Pancreas (tissue), 10 donors: ENCODE results near the gene GPNMB. TPM values are rescaled to one million over a fixed set of nuclear protein-coding genes. Genes with fewer than 3 reads are reported as not detected.

Experiments used
- ATAC-seq, 4 donors: fragments of 200-7000 bp; cut with Tn5 transposase; one replicate each; pipeline versions ENCODE4 v1.8.0 to v1.9.1; 2020; ENCODE audit warnings: mild to moderate bottlenecking in 4 of 4, moderate library complexity in 4 of 4
- DNase-seq, 6 donors: peaks; one replicate each; pipeline ENCODE4 v3.0.0-alpha.2; 2020
- FAIRE-seq: peaks from 2 replicates; lab custom pipeline; 2012; peaks lifted over from hg19 to GRCh38; lab: Jason Lieb, UNC
- H3K27ac ChIP-seq, 4 donors: fragments of 200-600 bp; sonication (generic); 1 replicate in 3 of 4; 2 replicates in 1 of 4; pipeline versions ENCODE4 v1.5.0 to v1.8.0; 2020
- H3K27me3 ChIP-seq, 4 donors: fragments of 200-600 bp; one replicate each; pipeline ENCODE4 v1.8.0; 2021
- H3K36me3 ChIP-seq, 3 donors: fragments of 200-600 bp; sonication (generic) in 1 of 3; one replicate each; pipeline versions ENCODE4 v1.5.0 to v1.8.0; 2020 to 2021
- H3K4me1 ChIP-seq, 3 donors: fragments of 200-600 bp; one replicate each; pipeline ENCODE4 v1.8.0; 2021
- H3K4me3 ChIP-seq, 4 donors: fragments of 200-600 bp; sonication (generic) in 2 of 4; one replicate each; pipeline versions ENCODE4 v1.5.0 to v1.8.0; 2020 to 2021
- H3K9me3 ChIP-seq, 4 donors: fragments of 200-600 bp; one replicate each; pipeline ENCODE4 v1.8.0; 2021
- WGBS, 2 donors: extraction: QIAGEN DNeasy Blood & Tissue Kit; methylation state at CpG; one replicate each; pipeline ENCODE4 v1.1.7; 2013; 5-methylcytosine and 5-hydroxymethylcytosine counted together
- intact Hi-C, 3 donors: fragments of 100-400 bp; cut with DNase I; formaldehyde crosslinking; loops; one replicate each; pipeline versions ENCODE4 v1.11.1 to v1.14.2; 2022
- polyA plus RNA-seq, 2 donors: library from polyadenylated mRNA; stranded (reverse); fragments of 200-250 nt; gene quantifications; one replicate each; pipeline ENCODE4 v1.2.3, GENCODE V29; 2013
- total RNA-seq, 6 donors: library from RNA; stranded (reverse); fragmentation: NEBNext Ultra II Directional in 4 of 6; extraction: Animal tissue kit (Norgen Biotek cat#: 25700) in 4 of 6; gene quantifications; one replicate each; pipeline versions ENCODE4 v1.2.1 to v1.2.4, GENCODE V29; 2021 to 2023
- TF ChIP-seq, protein P1 (sequence below), 4 donors: fragments of 200-600 bp; sonication (generic) in 3 of 4; IDR thresholded peaks; one replicate each; pipeline versions ENCODE4 v1.5.0 to v1.8.0; 2021; ENCODE audit warnings: antibody characterized with exemption in 4 of 4
- donor health status: healthy with polysubstance abuse.
- donor health status: DM: no; HTN: no; CAD: no; lungs with moderate emphysema.
- donor health status: DM: no; HTN: no; CAD: no.
- donor health status: control.
- donor health status: control.
- donor health status: Bipolar disorder and iron deficiency.
- donor health status: DM: yes; HTN: yes; CAD: no.
- donor health status: DM: no; HTN: no; CAD: no.
- donor health status: DM: no; HTN: no; CAD: no.
- donor health status: DM: yes; HTN: yes; CAD: no.

GPNMB gene
- total and polyA plus RNA-seq, 8 donors = 1.9 to 104 (median 5.0) TPM

DNA sequence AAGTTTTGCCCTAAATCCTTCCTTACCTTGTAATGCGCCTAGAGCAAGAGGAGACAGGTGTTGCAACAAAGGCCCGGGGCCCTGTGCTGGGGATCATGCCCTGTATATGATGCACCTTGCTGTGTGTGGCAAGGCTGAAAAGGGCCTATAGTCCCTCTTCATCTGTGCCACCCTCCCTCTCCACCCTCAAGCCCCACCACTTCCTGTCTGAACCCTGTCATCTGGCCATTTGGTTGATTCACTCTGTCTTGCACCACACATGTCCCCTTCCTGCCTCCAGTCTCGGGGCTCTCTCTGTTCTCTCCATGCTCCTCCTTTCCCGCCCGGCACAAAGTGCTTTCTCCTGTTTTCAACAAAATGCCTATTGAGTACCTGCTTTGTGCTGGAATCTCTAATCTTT lies 41.0 kb downstream of the GPNMB start:
- no peaks in the 10 kb centered on the region for H3K36me3 ChIP-seq
- DNase-seq (no peak), FAIRE-seq (no peak), ATAC-seq (no peak)
- TF ChIP-seq, protein P1, sequence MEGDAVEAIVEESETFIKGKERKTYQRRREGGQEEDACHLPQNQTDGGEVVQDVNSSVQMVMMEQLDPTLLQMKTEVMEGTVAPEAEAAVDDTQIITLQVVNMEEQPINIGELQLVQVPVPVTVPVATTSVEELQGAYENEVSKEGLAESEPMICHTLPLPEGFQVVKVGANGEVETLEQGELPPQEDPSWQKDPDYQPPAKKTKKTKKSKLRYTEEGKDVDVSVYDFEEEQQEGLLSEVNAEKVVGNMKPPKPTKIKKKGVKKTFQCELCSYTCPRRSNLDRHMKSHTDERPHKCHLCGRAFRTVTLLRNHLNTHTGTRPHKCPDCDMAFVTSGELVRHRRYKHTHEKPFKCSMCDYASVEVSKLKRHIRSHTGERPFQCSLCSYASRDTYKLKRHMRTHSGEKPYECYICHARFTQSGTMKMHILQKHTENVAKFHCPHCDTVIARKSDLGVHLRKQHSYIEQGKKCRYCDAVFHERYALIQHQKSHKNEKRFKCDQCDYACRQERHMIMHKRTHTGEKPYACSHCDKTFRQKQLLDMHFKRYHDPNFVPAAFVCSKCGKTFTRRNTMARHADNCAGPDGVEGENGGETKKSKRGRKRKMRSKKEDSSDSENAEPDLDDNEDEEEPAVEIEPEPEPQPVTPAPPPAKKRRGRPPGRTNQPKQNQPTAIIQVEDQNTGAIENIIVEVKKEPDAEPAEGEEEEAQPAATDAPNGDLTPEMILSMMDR (IDR thresholded peaks at IDR 0.05) = no peak
- no peaks in the 10 kb centered on the region for H3K27me3 ChIP-seq
- no peaks in the 10 kb centered on the region for H3K4me1 ChIP-seq
- H3K27ac ChIP-seq = no peak overlapping the region
- WGBS, 2 donors = 90 to 96% methylated on average over 5 of the region's 5 CpGs
- no peak overlapping the region for H3K4me3 ChIP-seq
- no peaks in the 10 kb centered on the region for H3K9me3 ChIP-seq
- intact Hi-C loops = no loop called here

DNA sequence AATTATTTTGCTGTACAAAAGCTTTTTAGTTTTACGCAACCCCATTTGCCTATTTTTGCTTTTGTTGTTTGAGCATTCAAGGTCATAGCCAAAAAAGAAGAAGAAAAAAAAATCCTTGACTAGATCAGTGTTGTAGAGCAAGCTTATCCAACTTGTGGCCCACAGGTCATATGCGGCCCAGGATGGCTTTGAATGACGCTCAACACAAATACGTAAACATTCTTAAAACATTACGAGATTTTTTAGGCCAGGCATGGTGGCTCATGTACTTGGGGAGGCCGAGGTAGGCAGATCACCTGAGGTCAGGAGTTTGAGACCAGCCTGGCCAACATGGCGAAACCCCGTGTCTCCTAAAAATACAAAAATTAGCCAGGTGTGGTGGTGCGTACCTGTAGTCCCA lies 44.4 kb downstream of the GPNMB start:
- 92 to 95% methylated on average over 9 of the region's 9 CpGs for WGBS, 2 donors
- FAIRE-seq = no peak

DNA sequence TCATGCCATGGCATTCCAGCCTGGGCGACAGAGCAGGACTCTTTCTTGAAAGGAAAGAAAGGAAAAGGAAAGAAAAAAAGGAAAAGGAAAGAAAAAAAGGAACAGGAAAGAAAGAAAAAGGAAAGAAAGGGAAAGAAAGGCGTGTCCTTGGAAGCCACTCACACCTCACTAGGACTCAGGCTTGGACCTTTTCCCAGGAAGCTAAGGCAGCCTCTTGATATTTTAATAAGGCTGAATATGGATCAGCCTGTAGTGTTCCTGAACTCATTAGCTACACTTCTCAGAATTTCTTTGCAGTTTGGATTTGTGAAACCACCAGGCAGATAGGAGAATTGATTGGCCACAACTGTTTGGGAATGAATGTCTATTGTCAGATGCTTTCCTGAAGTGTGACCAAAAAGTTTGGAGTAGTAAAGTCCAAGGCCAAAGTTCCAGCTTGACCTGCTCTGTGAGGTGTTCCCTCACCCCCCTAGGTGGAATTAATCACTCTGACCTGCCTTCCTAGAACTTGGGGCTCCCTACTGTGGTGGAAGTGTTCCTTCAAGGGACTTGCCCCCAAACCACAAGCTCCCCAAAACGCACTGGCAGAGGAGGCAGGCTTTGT lies 45.5 kb downstream of the GPNMB start:
- H3K9me3 ChIP-seq = no peaks in the 10 kb centered on the region
- TF ChIP-seq, protein P1 (IDR thresholded peaks at IDR 0.05) = no peak
- no peak overlapping the region for H3K4me3 ChIP-seq
- DNase-seq (no peak), FAIRE-seq (no peak), ATAC-seq (no peak)
- H3K4me1 ChIP-seq = no peaks in the 10 kb centered on the region
- no peak overlapping the region for H3K27ac ChIP-seq
- 70 to 78% methylated on average over 3 of the region's 3 CpGs for WGBS, 2 donors
- H3K36me3 ChIP-seq = no peaks in the 10 kb centered on the region
- intact Hi-C loops = no loop called here
- H3K27me3 ChIP-seq = no peaks in the 10 kb centered on the region

More for the DNA sequence above, 44.4 kb downstream of the GPNMB start:
- TF ChIP-seq, protein P1 (IDR thresholded peaks at IDR 0.05) = no peak
- intact Hi-C loops = no loop called here
- Histone ChIP-seq H3K4me1 (no peaks in the 10 kb centered on the region), H3K9me3 (no peaks in the 10 kb centered on the region), H3K36me3 (no peaks in the 10 kb centered on the region), H3K27ac (no peak overlapping the region), H3K4me3 (no peak overlapping the region), H3K27me3 (no peaks in the 10 kb centered on the region)
- DNase-seq (no peak), ATAC-seq (no peak)

DNA sequence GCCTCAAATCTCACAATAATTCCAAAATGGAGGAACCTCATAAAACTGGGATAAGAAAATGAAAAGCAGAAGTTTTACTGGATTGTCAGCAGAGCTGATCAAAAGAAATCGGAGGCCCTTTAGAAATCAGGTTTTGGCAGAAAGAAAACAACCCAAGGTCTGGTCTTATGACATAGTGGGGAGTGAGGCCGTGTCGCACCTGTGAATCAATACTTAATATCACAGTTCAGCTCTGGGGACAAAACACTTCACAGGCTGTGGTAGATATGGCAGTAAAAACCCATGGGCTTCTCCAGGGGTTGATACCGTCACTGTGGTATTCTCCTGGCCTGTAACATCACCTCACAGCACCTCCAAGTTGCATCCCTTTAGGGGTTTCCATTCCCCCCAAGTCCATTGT lies 46.0 kb downstream of the GPNMB start:
- TF ChIP-seq, protein P1 (IDR thresholded peaks at IDR 0.05) = no peak
- DNase-seq (no peak), ATAC-seq (no peak), FAIRE-seq (no peak)
- Histone ChIP-seq H3K36me3 (no peaks in the 10 kb centered on the region), H3K9me3 (no peaks in the 10 kb centered on the region), H3K27ac (no peak overlapping the region), H3K27me3 (no peaks in the 10 kb centered on the region), H3K4me3 (no peak overlapping the region), H3K4me1 (no peaks in the 10 kb centered on the region)
- 41 to 53% methylated on average over 4 of the region's 4 CpGs for WGBS, 2 donors
- intact Hi-C loops = no loop called here

DNA sequence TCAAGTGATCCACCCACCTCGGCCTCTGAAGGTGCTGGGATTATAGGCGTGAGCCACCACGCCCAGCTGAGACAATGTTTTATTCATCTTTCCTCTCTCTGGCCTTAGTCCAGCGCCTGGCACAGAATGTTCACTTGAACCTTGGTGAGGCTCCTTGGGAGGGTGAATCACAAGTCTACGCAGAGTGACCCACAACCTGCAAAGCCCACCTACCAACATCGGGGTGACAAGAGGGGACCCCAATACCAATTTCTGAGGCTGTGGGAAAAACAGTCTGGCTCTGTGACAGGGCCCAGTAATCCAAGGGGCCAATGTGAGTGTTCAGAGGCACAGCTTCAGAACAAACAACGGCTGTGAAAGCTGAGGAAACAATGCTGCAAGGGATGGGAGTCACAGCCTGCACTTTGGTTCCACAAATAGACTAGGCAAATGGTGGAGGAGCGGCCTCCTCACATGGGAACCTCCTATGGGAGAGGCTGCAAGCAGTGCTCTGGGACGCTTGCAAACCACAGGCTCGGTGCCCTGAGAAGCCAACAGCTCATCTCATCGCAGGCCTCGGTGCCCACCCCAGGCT lies 47.0 kb downstream of the GPNMB start:
- Histone ChIP-seq H3K9me3 (no peaks in the 10 kb centered on the region), H3K36me3 (no peaks in the 10 kb centered on the region), H3K4me1 (no peaks in the 10 kb centered on the region), H3K27me3 (no peaks in the 10 kb centered on the region), H3K27ac (no peak overlapping the region), H3K4me3 (no peak overlapping the region)
- 88 to 95% methylated on average over 12 of the region's 12 CpGs for WGBS, 2 donors
- no peak for FAIRE-seq
- intact Hi-C loops = no loop called here
- TF ChIP-seq, protein P1 (IDR thresholded peaks at IDR 0.05) = no peak
- no peak for DNase-seq
- no peak for ATAC-seq
